ENCODE results near the gene ALDH4A1.

- TF ChIP-seq GTF2E2 (tag; IDR thresholded peaks at IDR 0.05) (no peak), MLX (CRISPR knock-in tag; conservative IDR thresholded peaks at IDR 0.05) (no peak), CTCF (IDR thresholded peaks at IDR 0.05 in 2 of 3, conservative IDR thresholded peaks at IDR 0.05 in 1 of 3; ENCODE audit: insufficient read depth in 2 of 3, low read depth in 1 of 3, low read length in 3 of 3) (no peak), SMARCE1 (IDR thresholded peaks at IDR 0.05) (no peak)
Observed at GRCh38 chr1:18922848-18923755, 20.7 kb upstream of the ALDH4A1 start.
